Right atrium auricular region (tissue), 2 donors: ENCODE data around the gene HSD17B7. TPM values are rescaled to one million over a fixed set of nuclear protein-coding genes. Genes with fewer than 3 reads are reported as not detected.
"Not testable (repeated sequence)": the region's sequence is repeated elsewhere in the genome, so short reads cannot be mapped to it uniquely, and the experiment has no call there.

Source experiments
- DNase-seq: peaks from one replicate; pipeline ENCODE4 v3.0.0-alpha.2; 2019; ENCODE audit warnings: low spot score
- H3K27ac ChIP-seq, 2 donors: fragments of 200-600 bp; sonication (generic); 1 replicate in 1 of 2; 2 replicates in 1 of 2; pipeline ENCODE4 v1.5.1; 2016 to 2019
- H3K27me3 ChIP-seq, 2 donors: fragments of 200-600 bp; sonication (generic); one replicate each; pipeline versions ENCODE4 v1.5.1 to v1.6.0; 2017 to 2019
- H3K36me3 ChIP-seq: fragments of 200-600 bp; sonication (generic); one replicate; pipeline ENCODE4 v1.5.1; 2016
- H3K4me1 ChIP-seq, 2 donors: fragments of 200-600 bp; sonication (generic); one replicate each; pipeline versions ENCODE4 v1.5.1 to v1.6.0; 2017 to 2019
- H3K4me3 ChIP-seq, 2 donors: fragments of 200-600 bp; sonication (generic); 1 replicate in 1 of 2; 2 replicates in 1 of 2; pipeline ENCODE4 v1.5.1; 2017 to 2019; ENCODE audit warnings: mild to moderate bottlenecking in 1 of 2, moderate library complexity in 1 of 2
- H3K9me3 ChIP-seq, 2 donors: fragments of 200-600 bp; sonication (generic); one replicate each; pipeline ENCODE4 v1.5.1; 2019
- total RNA-seq, 2 donors: library from RNA; depleted of rRNA; stranded (reverse); fragments of >200 nt; gene quantifications; one replicate each; pipeline ENCODE4 v1.1.0, GENCODE V29; 2016
- TF ChIP-seq, protein P1 (sequence below), 2 donors: fragments of 200-600 bp; sonication (generic); IDR thresholded peaks; one replicate each; pipeline ENCODE4 v1.5.1; 2019; ENCODE audit warnings: antibody characterized with exemption in 2 of 2

Gene HSD17B7, protein sequence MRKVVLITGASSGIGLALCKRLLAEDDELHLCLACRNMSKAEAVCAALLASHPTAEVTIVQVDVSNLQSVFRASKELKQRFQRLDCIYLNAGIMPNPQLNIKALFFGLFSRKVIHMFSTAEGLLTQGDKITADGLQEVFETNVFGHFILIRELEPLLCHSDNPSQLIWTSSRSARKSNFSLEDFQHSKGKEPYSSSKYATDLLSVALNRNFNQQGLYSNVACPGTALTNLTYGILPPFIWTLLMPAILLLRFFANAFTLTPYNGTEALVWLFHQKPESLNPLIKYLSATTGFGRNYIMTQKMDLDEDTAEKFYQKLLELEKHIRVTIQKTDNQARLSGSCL
- 1 to 10 TPM; 5.6 to 6.9 TPM for total RNA-seq

DNA sequence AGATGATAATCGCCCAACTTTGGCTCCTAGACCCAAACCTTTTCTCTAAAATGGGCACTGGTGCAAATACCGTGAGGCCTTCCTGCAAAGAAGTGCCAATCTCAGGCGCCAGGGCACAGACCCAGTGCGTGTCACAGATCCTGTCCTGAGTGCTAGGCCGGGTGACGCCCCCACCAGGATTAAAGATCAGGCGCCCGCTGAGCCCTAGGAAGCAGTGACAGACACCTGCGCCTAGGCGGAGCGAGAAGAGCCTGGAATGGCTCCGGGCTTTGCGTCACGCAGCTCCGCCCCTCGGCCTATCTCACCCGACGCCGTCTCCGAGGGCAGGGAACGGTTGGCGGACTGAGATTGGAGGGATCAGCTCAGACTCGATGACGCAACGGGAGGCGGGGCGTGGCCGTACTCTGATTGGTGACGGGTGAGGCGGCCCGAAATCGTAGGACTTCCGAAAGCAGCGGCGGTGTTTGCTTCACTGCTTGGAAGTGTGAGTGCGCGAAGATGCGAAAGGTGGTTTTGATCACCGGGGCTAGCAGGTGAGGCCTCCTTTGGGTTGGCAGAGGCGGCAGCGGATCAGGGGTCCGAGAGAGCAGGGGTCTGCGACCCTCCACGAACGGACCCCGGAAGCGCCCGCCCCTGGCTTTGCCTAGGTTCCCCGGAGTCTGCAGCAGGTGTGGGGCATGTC lies at the start of gene HSD17B7:
Gene HSD17B7 (plus strand): TSS at position 400 of the 682 bp plus-strand sequence. CDS start 99 bp downstream, at position 499.
- peak within 1 kb of the TSS; percentile 86 to 90 for H3K27ac ChIP-seq
- H3K9me3 ChIP-seq, H3K4me1 ChIP-seq, H3K36me3 ChIP-seq, H3K27me3 ChIP-seq: not testable (repeated sequence)
- peak within 1 kb of the TSS; percentile 54 to 56 for H3K4me3 ChIP-seq
- DNase-seq, result peak; percentile 78

DNA sequence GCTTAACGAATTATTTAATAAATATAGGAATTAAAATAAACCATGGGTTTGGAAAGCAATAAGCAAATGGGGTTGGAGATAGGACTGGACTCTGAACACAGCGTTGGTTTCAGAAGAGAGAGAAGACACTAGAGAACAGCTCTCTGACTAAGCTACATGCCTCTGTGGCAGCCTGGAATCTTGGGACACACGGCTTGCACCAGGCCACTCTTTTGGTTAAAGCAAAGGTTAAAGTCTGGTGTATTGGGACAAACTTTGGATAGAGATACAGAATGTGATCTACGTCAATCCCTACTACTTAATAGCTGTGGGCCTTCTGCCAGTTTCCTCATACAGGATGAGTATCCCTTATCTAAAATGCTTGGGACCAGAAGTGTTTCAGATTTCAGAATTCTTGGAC lies 49.7 kb upstream of the HSD17B7 start:
- Histone ChIP-seq H3K27me3 (no peaks in the 10 kb centered on the region), H3K36me3 (no peaks in the 10 kb centered on the region), H3K9me3 (no peaks in the 10 kb centered on the region), H3K4me1 (peaks cover 0 to under 1% of the 10 kb centered on the region in 2 donors), H3K27ac (no peak overlapping the region), H3K4me3 (no peak overlapping the region)
- TF ChIP-seq, protein P1, sequence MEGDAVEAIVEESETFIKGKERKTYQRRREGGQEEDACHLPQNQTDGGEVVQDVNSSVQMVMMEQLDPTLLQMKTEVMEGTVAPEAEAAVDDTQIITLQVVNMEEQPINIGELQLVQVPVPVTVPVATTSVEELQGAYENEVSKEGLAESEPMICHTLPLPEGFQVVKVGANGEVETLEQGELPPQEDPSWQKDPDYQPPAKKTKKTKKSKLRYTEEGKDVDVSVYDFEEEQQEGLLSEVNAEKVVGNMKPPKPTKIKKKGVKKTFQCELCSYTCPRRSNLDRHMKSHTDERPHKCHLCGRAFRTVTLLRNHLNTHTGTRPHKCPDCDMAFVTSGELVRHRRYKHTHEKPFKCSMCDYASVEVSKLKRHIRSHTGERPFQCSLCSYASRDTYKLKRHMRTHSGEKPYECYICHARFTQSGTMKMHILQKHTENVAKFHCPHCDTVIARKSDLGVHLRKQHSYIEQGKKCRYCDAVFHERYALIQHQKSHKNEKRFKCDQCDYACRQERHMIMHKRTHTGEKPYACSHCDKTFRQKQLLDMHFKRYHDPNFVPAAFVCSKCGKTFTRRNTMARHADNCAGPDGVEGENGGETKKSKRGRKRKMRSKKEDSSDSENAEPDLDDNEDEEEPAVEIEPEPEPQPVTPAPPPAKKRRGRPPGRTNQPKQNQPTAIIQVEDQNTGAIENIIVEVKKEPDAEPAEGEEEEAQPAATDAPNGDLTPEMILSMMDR (IDR thresholded peaks at IDR 0.05), result no peak
- DNase-seq, result no peak

DNA sequence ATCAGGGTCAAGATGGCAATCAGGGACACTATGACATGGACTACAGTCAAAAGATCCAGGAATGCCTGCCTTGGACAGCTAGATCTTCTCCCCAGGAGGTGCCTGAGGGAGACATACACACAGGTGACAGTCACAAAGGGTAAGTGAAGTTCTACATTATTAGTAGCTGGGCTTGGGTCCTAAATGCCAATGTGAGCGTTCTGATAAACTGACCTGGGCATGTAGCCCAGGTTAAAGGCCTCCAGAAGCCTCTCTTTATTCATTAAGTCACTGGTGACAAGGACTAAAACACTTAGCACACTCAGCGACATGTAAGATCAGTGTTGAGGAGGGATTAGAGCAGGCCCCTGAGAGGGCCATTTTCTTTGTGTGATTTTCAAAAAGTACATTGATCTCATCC lies 48.9 kb upstream of the HSD17B7 start:
- H3K9me3 ChIP-seq, result no peaks in the 10 kb centered on the region
- H3K4me3 ChIP-seq, result no peak overlapping the region
- H3K4me1 ChIP-seq, result no peaks in the 10 kb centered on the region
- peaks cover 7% of the 10 kb centered on the region for H3K36me3 ChIP-seq
- no peak for DNase-seq
- H3K27ac ChIP-seq, result no peak overlapping the region
- TF ChIP-seq, protein P1 (IDR thresholded peaks at IDR 0.05), result no peak
- H3K27me3 ChIP-seq, result no peaks in the 10 kb centered on the region

DNA sequence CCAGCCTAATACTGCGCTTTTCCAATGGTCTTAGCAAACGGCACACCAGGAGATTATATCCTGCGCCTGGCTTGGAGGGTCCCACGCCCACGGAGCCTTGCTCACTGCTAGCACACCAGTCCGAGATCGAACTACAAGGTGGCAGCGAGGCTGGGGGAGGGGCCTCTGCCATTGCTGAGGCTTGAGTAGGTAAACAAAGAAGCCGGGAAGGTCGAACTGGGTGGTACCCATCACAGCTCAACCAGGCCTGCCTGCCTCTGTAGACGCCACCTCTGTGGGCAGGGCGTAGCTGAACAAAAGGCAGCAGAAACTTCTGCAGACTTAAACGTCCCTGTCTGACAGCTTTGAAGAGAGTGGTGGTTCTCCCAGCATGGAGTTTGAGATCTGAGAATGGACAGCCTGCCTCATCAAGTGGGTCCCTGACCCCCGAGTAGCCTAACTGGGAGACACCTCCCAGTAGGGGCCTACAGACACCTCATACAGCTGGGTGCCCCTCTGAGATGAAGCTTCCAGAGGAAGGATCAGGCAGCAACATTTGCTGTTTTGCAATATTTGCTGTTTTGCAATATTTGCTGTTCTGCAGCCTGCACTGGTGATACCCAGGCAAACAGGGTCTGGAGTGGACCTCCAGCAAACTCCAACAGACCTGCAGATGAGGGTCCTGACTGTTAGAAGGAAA lies 44.1 kb upstream of the HSD17B7 start:
- H3K4me1 ChIP-seq, H3K27me3 ChIP-seq, DNase-seq, H3K9me3 ChIP-seq, H3K27ac ChIP-seq, H3K4me3 ChIP-seq, H3K36me3 ChIP-seq: not testable (repeated sequence)

DNA sequence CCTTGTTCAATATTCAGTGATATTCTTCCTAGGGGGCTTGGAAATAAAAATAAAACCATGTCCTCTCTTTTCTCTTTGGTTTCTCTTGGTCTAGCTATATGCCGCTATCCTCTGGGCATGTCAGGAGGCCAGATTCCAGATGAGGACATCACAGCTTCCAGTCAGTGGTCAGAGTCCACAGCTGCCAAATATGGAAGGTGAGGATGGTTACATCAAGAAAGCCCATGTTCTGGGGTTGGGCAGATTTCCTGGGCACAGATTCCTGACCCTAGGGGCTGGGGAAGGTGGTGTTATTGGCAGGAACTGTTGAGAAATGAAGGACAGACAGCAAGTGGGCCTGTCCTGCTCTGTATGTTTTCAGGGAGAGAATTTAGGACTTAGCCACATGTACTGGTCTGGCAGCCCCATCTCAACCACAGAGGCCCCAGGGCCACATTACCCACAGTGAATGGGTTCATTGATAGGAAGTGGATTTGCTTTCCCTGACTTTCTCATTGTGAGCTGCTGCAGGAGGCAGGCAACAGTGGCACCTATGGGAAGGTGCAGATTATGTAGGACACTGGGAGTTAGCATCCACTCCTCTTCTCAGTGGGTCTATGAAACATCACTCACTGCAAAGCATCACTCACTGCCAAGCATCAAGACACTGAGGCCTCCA lies 37.4 kb upstream of the HSD17B7 start:
- no peak for DNase-seq
- Histone ChIP-seq H3K36me3 (peaks cover 39% of the 10 kb centered on the region), H3K27ac (no peak overlapping the region), H3K9me3 (no peaks in the 10 kb centered on the region), H3K4me3 (no peak overlapping the region), H3K4me1 (no peaks in the 10 kb centered on the region), H3K27me3 (no peaks in the 10 kb centered on the region)
- TF ChIP-seq, protein P1 (IDR thresholded peaks at IDR 0.05), result peak in 1 of 2 donors; percentile 31

DNA sequence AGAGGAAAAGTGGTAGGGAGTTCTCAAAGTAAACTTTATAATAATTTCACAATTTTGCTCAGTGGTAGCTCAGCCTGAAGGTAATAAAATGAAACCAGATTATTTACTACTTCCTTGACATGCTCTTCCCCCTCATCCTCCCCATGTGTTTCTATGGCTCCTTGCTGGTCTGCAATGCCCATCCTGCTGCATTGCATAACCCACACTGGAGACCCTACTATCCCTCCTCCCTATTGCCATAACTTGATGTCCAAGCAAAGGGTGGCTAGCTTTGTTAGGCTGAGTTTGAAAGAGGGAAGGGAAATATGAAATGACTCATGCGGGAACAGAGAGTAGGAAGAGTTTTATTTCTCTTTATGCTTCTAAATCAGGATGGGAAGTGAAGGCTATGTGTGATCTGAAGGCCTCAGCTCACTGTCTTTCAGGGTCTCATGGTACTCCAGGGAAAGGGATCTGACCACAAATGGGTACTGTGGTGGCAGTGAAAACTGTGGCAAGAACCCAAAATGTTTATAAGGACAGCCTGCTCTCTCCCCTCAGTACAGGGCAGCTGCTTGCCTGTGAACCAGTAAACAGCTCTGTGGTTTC lies 36.4 kb upstream of the HSD17B7 start:
- Histone ChIP-seq H3K27ac (no peak overlapping the region), H3K27me3 (no peaks in the 10 kb centered on the region), H3K9me3 (no peaks in the 10 kb centered on the region), H3K4me3 (no peak overlapping the region), H3K4me1 (no peaks in the 10 kb centered on the region), H3K36me3 (peaks cover 40% of the 10 kb centered on the region)
- DNase-seq, result no peak
- TF ChIP-seq, protein P1 (IDR thresholded peaks at IDR 0.05), result no peak
